AG04449 (cell line): Measurements from ENCODE around the gene PUS7.
A peak's percentile ranks its signal among the peaks of the same experiment; 100 is the strongest.

Experiments used
- CTCF ChIA-PET: fragments of 350-600 bp; formaldehyde crosslinking; extraction: SDS; loops from one replicate; lab custom pipeline; 2021; ENCODE audit warnings: antibody characterized with exemption; lab: Yijun Ruan, JAX
- POLR2A ChIA-PET: fragments of 400-600, 350-600 bp; formaldehyde crosslinking; extraction: SDS; loops from one replicate; lab custom pipeline; 2020; ENCODE audit warnings: antibody characterized with exemption, inconsistent platforms; lab: Yijun Ruan, JAX
- DNase-seq: peaks from one replicate; pipeline ENCODE4 v3.0.0-alpha.2; 2010; ENCODE audit warnings: low read depth, low spot score
- H3K4me3 ChIP-seq: 2 replicates; pipeline ENCODE4 v1.5.1; 2011; ENCODE audit warnings: low read depth, mild to moderate bottlenecking, control low read depth, low read length
- TF ChIP-seq, protein P1 (sequence below): IDR thresholded peaks from one replicate; pipeline ENCODE4 v1.5.1; 2011; ENCODE audit warnings: mild to moderate bottlenecking, moderate library complexity, low read length, control low read depth, inconsistent platforms; ENCODE audit not compliant: insufficient read depth; ENCODE audit errors: missing control alignments

Gene PUS7, protein sequence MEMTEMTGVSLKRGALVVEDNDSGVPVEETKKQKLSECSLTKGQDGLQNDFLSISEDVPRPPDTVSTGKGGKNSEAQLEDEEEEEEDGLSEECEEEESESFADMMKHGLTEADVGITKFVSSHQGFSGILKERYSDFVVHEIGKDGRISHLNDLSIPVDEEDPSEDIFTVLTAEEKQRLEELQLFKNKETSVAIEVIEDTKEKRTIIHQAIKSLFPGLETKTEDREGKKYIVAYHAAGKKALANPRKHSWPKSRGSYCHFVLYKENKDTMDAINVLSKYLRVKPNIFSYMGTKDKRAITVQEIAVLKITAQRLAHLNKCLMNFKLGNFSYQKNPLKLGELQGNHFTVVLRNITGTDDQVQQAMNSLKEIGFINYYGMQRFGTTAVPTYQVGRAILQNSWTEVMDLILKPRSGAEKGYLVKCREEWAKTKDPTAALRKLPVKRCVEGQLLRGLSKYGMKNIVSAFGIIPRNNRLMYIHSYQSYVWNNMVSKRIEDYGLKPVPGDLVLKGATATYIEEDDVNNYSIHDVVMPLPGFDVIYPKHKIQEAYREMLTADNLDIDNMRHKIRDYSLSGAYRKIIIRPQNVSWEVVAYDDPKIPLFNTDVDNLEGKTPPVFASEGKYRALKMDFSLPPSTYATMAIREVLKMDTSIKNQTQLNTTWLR

DNA sequence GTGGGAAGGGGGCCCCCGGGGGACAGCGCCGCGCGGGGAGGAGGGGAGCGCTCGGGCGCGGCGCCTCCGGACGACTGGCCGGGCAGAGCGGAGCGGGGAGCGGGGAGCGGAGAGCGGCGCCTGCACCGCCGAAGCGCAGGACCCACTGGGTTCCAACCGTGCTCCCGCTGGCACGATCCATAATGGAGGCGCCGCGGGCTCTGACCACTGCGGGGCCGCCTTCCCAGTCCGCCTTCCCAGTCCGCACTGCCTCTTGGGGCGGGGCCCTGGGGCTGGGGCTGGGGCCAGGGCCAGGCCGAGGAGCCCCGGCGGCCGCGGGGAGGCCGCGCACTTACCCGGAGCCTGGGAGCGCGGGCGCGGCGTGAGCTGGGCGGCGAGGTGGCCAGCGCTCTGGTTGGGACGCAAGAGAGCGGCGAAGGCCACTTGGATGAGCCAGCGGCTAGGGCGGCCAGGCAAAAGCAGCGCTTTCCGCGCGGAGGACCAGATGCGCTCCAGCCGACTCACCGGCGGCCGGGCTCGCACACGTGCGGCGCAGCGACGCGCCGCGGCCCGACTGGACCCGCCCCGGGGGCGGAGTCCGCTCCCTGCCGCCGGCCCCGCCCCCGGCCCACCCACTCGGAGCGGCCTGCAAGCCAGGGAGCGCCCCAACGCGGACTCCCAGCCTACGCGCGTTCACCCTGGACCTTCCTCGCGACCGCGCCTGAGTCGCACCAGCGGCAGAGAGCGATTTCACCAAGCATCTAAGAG, at the start of gene PUS7:
TSS of gene PUS7 (minus strand) at position 555 of the 747 bp plus-strand sequence. CDS start 13,759 bp downstream, outside the sequence.
- POLR2A ChIA-PET: no interaction called here
- H3K4me3 ChIP-seq: peak within 1 kb of the TSS; percentile 90
- TF ChIP-seq, protein P1, sequence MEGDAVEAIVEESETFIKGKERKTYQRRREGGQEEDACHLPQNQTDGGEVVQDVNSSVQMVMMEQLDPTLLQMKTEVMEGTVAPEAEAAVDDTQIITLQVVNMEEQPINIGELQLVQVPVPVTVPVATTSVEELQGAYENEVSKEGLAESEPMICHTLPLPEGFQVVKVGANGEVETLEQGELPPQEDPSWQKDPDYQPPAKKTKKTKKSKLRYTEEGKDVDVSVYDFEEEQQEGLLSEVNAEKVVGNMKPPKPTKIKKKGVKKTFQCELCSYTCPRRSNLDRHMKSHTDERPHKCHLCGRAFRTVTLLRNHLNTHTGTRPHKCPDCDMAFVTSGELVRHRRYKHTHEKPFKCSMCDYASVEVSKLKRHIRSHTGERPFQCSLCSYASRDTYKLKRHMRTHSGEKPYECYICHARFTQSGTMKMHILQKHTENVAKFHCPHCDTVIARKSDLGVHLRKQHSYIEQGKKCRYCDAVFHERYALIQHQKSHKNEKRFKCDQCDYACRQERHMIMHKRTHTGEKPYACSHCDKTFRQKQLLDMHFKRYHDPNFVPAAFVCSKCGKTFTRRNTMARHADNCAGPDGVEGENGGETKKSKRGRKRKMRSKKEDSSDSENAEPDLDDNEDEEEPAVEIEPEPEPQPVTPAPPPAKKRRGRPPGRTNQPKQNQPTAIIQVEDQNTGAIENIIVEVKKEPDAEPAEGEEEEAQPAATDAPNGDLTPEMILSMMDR: no peak
- no peak for DNase-seq
- CTCF ChIA-PET: interaction anchor here (1.2 to 2.3 kb wide), 2 partner anchors 10 to 24 kb away, joined by 3 to 17 read pairs; partner anchors contain the start of gene RINT1

DNA sequence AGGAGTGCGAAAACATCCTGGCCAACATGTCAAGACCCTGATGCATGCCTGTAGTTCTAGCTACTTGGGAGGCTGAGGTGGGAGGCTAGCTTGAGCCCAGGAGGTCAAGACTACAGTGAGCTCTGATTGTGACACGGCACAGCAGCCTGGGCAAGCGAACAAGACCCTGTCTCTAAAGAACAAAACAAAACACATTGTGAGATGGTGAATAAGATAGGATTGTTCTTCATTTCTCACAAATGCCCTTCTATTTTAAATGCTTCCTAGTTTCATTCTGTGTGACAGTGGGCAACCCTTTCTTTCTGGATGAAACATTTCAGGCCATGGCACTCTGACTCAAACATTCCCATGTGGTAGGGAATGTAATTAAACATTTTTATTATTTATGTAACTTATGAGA, 45.8 kb upstream of the PUS7 start:
- POLR2A ChIA-PET: no interaction called here
- H3K4me3 ChIP-seq: no peak overlapping the region
- TF ChIP-seq, protein P1: no peak
- no peak for DNase-seq
- CTCF ChIA-PET: interaction anchor here (1.1 kb wide), 1 partner anchor 13 kb away, joined by 3 read pairs; no protein-coding TSS in a partner anchor

DNA sequence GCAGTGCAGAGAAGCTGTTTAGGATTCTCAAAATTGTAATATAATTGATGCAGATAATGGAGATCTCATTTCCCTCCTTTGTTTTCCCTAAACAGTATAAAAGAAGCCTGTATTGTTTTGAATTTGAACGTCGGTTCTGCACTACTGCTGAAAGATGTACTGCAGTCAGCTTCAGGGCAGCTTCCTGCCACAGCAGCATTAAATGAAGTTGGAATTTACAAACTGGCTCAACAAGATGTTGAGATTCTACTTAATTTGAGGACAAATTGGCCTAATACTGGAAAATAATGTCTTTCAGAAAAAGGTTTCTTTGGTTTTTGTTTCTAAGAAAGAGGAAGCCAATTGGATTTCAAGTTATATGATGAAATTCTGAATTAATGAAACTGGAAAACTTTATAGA, 45.0 kb upstream of the PUS7 start:
- no peak overlapping the region for H3K4me3 ChIP-seq
- ChIA-PET POLR2A (interaction anchor here (0.6 kb wide), 1 partner anchor 472 kb away, joined by 3 read pairs; no protein-coding TSS in a partner anchor), CTCF (interaction anchor here (1.3 to 2.9 kb wide), 2 partner anchors 12 to 35 kb away, joined by 4 to 13 read pairs; partner anchors contain the start of gene RINT1)
- DNase-seq: no peak
- TF ChIP-seq, protein P1: no peak

DNA sequence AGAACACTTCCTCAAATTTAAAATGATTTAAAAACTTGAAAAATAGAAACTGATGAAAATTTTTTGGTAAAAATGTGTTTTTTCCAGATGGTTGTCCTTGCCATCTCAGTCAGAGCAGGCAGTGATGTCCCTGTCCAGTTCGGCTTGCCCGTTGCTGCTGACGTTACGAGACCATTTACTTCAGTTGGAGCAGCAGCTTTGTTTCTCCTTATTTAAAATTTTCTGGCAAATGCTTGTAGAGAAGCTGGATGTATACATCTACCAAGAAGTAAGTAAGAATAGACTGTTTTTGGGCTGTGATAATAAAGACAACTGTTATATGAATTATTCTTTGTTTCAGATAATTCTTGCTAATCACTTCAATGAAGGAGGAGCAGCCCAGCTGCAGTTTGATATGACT, 43.1 kb upstream of the PUS7 start:
- H3K4me3 ChIP-seq: no peak overlapping the region
- DNase-seq: no peak
- ChIA-PET CTCF (interaction anchor here (1.0 to 2.9 kb wide), 6 partner anchors 11 to 66 kb away, joined by 3 to 13 read pairs (median 3); partner anchors contain the start of genes EFCAB10 and RINT1), POLR2A (no interaction called here)
- TF ChIP-seq, protein P1: no peak

DNA sequence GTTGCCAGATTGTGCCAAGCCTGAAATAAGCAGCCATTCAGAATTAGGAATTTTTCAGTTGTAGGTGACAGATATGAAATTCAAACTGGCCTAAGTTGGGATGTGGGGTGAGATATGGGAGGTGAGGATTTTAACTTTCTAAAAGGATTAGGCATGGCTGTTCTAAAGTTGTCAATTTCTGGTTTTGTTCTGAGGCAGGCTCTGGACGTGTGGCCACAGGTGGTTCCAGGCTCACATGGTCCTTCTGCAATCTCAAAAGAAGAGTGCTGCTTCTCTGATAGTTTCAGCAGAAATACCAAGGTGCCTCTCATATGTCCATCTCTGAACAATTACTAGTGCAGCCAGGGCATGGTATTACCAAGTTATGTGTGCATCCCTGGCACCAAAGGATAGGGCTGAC, 37.9 kb upstream of the PUS7 start:
- CTCF ChIA-PET: no interaction called here

More for the DNA sequence above, 37.9 kb upstream of the PUS7 start:
- TF ChIP-seq, protein P1: no peak
- DNase-seq: no peak
- no peak overlapping the region for H3K4me3 ChIP-seq
- POLR2A ChIA-PET: no interaction called here
